ENCODE results near the gene VWA5B1.

The VWA5B1 gene

DNA sequence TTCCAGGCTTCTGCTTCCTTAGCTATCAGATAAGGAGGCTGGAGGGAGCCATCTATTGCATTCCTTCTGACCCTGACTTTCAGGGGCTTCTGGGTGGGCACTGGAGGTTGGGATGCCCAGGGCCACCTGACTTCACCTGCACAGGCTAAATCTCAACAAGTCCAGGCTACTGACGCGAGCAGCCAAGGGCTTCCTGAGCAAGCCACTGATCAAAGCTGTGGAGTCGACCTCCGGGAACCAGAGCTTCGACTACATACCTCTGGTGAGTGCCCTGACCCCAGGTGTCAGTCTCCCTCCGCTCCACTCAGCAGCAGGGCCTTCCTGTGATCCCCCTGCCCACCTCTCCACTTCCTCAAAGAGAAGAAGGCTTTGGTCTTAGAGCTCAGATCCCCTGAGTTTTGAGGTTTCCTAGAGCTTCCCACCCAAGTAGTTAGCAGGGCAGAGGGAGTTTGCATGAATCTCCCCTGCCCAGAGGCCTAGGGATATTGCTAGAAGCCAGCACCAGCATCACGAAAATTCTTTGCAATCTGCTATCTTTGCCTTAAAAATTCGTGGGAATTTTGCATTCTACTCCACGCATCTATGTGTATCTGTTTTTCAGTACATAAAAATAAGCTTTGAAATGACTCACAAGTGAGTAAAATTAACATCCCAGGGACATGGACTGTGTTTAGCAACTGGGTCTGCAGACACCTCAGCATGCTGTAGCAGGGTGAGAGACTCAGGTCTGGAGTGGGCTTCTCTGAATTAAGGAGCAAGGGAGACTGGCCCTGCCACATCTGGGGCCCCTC lies 61.4 kb downstream of the VWA5B1 start:
- no peak for DNase-seq

DNA sequence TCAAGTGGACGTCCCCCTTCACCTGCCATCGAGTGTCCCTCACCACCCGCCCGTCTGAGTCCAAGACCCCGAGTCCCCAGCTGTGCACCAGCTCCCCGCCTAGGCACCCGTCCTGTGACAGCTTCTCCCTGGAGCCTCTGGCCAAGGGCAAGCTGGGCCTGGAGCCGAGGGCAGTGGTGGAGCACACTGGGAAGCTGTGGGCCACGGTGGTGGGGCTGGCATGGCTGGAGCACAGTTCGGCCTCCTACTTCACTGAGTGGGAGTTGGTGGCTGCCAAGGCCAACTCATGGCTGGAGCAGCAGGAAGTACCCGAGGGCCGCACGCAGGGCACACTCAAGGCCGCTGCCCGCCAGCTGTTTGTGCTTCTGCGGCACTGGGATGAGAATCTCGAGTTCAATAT lies 63.2 kb downstream of the VWA5B1 start:
- no peak for DNase-seq

DNA sequence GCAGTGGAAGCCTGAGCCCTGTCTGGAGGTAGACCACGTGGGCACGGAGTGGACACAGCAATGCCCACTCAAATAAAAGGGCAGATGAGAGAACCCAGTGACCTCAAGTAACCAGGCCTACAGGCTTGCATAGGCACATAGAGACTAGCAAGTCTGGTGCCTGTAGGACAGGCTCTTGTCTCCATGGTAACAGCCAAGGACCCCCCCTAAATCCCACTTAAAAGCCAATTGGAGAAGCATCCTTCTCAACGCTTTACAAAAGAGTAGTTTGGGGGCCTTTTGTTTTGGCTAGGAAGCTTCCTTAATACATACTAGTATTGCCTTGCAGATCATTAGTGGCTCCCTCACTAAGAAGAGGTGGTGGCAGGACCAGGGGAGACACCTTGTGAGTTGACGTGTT lies 63.9 kb downstream of the VWA5B1 start:
- DNase-seq = no peak

DNA sequence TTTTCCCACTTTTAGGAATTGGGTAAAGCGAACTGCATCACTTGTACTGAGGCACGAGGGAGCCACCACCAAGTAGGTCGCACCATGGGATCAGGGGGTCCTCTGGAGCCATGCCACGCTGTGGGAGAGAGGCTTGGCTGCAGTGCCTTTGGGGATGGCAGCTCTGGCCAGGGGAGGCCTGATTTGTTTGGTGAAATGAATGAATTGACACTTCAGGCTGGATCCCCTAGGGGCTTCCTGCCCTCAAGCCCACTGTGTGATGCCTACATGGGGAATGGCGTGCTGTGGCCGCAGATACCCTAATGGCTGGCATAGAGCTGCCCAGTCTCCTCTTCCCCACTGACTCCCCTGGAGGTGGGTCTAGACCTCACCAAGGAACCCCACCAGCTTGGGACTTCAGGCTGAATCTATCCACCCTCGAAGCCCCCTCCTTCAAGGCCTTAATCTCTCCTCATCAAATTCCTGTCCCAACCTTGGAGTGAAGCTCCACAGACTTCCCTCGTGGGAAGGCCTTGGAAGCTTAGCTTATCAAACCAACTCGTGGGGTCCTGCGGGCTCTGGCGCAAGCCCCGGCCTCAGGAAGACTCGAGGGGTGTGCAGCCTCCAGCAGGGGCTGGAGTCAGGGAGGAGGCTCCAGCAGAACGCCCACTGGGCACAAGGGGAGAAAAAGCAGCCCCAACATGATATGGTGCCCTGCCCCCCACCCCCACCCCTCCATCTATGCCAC lies 64.6 kb downstream of the VWA5B1 start:
- no peak for DNase-seq

DNA sequence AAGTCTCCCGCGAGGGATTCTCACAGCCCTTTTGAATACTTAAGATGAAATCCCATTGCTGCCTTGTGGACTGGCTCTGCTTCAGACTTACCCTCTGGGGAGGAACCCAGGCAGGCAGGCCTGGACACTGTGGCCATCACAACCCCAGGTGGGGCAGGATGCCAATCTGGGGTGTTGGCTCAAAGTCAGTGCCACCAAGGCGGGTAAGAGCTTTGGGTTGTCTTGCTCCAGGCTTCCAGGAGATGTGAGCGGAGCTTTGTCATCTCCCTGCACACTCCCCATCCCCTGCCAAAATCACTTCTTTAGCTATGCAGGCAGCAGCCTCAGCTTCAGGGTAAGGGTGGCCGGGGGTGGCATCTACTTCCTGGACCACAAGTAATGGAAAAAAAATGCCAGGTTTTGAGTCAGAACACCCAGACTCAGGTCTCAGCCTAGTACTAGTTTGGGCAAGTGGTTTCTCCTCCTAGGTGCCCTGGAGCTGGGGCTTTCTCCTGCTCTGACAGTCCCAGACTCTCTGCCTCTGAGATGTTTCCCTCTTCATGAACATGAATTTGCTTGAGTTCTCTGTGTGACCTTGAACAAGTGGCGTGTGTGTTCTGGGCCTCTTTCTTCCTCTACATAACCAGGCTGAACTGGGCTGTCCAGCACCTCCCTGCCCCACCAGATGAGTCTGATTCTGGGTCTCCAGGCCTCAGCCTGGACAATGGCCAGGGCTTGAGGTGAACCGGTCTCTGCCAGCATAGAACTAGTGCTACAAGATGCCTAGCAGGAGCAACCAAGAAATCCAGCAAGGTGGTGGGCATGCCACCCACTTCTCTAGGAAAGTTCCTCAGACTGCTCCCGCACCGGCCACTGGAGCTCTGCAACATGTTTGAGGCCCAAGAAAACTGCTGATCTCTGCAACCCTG lies 65.4 kb downstream of the VWA5B1 start:
- DNase-seq = no peak

DNA sequence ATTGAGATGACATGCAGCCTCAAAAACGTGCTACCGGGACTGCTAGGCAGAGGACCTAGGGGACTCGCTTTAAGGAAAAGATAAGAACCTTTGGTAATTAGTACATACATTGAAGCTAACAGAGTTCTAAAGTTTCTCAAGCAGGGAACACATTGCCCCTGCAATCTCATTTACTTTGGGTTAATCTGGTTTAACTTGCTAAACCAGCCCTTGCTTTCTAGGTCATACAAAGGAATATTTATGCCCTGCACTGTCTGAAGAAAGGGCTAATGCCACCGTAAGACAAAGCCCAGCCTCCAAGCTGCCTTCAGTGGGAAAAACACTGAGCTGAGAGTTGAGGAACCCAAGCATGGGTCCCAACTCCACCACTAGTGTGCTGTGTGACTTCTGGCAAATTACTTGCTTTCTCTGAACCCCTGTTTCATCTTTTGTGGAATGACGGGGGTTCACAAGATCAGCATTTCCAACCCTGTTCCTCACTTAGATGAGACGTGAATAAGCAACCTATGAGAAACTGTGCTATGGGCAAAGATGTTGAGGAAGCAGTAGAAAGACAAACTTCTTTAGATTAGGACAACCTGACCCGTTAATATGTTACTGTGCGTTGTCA lies 66.3 kb downstream of the VWA5B1 start:
- DNase-seq = no peak

DNA sequence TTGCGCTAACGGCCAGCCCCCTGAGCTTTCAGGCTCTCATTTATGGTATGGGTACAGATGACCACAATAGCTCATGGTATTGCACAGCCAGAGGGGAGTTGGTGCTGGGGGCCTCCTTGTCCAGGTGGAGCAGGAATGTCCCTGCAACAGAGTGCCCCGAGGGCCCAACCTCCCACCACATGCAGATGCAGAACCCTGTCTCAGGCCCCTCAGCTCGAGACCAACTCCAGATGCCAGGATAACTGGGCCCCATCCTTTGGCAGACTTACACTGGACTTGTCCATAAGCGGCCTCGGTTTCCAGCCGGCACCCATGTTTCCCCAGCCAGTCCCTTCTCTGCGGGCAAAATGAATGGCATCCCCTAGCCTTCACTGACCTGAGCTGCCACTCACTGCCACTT lies 67.1 kb downstream of the VWA5B1 start:
- DNase-seq = no peak

DNA sequence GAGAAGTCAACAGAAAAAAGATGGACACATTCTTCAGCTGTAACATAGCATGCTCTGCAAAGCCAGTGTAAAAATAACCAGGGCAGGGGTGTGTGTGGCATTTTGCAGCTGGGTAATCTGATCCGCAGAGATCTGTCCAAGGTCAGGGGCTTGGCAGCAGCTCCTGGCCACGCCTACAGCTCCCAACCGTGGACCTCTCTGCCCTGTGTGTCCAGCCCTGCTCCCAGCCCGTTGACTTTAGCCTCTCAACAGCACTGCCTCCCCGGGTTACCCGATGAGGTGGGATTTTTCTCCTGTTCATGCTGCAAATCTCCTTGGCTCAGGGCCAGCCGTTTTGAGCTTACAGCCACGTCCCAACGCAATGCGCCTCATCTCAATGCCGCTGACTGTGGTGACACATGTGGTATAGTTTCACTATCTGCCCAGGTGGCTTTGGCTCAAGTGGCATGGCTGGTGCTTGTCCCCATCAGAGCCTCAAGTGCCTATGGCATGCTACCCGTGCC lies 68.1 kb downstream of the VWA5B1 start:
- no peak for DNase-seq

DNA sequence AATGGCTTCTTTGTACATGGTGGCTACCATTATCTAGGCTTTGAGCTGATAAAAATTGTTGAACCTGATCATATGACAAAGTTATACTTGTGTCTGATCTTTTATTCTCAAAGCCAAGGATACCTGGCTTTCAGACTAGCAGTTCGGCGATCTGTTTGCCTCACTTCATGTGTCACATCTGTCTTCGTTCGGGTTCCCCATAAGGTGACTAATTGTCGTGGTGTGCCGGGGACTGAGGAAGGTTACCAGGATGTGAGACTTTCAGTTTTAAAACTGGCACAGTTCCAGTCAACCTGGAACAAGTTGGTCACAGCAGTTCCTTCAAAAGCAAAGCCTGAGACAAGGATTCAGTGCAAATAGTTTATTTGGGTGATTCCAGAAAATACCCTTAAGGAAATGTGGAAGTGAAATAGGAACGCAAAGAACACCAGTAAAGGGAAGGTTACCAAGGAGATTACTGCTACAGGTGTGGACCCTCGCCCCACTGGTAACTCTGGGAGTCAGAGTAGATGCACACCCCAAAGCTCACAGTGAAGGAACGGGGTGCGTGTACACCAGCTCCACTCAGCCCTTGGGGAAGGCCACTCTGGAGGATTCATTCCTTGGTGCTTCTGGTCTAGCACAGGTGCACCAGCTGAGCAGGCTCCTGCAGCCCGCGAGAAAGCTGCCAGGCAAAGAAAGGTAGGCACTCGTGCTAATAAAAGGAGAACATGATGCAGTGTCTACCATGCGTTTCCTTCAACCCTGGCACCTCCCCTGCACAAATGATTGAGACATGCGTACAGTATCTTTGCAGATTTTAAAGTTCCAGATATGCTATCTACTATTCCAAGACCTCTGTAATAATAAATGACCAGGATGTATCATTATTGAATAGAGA lies 69.0 kb downstream of the VWA5B1 start:
- DNase-seq = no peak

DNA sequence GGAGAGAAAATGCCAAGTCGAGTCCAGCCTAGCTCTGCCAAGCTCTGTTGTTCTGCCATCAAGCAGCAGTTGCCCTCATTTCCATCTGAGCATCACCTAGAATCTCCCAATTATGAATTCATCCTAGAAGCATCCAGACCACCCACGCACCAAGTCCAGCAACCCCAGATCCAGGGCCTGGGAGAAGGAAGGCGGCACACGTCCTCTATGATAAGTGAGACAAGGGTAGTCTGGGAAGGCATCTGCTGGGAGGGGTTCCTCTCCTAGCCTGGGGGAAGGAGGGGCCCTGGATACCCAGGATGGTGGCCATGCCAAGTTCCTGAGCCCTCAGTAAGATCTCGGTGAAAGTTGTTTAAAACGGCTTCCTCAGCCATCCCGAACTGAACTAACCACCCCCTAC lies 70.7 kb downstream of the VWA5B1 start:
- DNase-seq = no peak

DNA sequence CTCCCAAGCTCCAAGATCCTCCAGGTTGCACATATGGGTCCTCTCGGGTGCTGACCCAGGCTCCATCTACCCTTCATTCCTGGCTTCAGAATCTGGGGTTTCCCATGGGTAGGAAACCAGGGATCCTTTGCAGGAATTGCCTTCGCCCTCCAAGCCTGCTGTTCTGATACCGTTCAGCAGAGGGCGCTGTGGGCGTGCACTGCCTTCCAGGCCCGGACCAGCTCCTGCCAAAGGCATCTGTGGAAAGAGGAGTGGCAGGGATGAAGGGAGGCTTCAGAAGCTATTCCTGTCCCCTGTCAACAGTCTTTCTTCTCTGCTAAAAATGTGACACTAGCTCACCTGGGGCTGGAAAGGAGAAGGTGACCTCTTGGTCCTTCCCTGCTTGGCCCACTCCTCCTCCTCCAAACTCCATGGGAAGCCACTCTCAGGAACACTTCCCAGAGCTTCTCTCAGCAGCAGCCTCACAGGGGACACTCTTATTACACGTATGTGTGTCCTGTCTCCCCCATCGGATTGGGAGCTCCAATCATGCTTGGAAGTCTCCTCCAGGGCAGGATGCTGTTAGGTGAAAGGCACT lies 71.2 kb downstream of the VWA5B1 start:
- DNase-seq = peak; percentile 70

DNA sequence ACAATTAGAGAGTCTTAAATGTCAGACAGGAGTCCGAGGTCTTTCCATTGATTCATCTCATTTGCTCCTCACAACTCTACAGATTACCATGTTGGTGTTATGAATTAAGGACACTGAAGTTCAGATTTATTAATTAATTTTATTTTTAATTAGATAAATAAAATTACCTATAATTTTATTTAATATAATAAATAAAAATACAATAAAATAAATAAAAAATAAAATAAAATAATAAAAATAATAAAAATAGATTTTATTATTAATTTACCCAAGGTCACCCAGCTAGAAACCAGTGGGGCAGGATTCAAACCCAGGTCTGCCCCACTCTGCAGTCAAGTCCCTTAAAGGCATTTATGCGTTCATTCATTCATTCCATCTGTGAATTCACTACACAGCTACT lies 72.2 kb downstream of the VWA5B1 start:
- DNase-seq = no peak

DNA sequence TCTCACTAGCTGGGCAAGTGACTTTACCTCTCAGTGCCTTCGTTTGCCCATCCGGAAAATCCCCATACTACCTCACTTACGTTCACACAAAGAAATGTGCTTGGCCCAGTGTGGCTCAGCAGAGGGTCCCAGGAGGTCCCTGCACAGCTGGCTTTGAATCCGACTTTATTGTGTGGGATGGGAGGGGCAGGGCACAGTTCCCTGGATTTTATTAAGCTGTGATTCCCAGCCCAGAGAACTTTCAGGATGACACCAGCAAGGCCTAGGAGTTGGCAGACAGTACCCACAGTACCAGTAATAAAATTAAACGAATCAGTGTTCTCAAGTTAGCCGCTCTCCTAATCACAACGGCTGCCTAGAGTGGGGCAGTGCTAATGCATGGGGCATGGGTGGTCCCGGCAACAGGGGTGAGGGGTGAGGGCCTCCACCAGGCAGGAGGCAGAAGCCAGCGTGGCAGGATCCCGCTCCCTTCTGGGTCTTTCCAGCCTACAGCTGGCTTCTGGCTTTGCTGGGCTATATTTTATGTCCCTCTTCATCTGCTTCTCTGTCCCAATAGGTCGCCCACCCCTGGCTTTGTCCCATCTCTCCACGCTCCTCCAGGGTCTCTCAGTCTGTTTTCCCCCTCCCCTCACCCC lies 74.9 kb downstream of the VWA5B1 start:
- no peak for DNase-seq

DNA sequence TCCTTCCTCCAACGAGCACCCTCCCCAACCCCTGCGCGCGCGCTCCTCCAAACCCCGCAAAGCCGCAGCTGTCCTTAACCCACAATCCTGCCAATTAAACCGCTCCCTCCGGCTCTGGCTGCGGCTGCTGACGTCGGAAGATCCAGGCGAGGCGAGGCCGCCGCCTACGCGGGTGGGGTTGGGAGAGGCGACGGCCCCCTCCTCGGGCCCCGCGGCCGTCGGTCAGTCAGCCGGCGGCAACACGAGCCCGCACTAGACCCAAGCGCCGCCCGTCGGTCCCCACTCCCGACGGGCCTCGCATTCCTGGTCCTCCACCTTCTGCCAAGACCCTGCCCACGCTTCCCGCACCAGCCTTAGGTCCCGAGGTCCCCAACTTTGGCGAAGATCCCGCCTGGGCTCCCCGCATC lies 75.4 kb downstream of the VWA5B1 start:
- DNase-seq = no peak

DNA sequence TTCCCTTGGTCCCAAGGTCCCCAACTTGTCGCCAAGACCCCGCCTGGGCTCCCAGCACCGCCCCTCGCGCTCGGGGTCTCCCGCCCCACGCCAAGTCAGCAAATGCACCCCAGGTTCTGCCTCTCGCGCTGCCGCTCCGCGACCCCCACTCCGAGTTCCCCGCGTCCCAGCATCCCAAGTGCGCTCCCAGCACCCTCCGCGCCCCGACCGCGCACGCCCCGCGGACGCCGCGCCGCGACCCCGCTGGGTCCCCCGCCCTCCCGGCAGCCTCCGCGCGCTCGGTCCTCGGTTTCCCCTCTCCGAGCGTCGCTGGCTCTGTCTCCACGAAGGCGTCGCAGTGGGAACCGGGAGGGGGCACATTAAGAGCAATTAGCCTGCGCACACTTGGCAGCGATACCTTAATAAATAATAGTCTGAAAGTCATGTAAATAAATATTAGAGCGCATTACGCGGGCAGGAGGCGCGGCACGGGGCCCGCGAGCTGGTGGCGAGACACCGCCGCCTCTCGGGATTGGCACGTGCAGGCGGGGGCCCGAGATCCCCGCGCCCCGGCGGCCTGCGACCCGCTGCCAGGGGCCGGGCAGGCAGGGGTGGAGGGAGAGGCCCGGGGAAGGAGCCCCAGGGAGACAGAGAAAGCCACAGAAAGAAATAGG lies 75.9 kb downstream of the VWA5B1 start:
- DNase-seq = no peak

DNA sequence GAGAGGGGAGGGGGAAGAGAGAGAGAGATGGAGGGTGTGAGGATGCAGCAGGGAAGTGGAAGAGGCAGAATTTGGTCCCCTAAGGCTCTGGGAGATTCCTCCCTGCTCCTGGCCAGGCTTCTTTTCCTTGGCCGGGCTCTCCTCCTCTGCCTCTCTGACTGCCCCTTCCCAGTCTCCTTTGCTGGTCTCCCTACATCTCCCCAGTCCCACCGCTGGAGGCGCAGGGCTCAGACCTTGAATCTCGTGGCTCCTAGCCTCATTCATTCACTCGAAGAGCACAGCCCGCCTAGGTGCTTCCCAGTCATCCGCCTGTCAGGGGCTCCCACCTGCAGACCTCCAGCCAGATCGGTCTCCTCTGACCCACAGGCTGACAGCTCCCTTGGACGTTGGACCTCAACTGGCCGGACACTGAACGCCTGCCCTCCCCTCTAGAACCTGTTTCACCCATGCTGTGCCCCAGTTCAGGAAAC lies 76.5 kb downstream of the VWA5B1 start:
- no peak for DNase-seq

DNA sequence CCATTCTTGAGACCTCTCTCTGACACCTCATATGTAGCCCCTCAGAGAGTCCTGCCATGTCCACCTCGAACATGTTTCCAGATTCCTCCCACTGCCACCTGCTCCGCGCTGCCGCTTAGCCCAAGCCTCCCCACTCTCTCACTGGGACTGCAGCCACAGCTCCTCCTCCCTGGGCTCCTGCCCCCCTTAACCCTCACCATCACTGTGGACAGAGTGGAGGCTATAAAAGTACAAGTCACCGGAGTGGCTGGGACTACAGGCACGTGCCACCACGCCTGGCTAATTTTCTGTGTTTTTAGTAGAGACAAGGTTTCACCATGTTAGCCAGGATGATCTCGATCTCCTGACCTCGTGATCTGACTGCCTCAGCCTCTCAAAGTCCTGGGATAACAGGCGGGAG lies 77.0 kb downstream of the VWA5B1 start:
- DNase-seq = no peak

DNA sequence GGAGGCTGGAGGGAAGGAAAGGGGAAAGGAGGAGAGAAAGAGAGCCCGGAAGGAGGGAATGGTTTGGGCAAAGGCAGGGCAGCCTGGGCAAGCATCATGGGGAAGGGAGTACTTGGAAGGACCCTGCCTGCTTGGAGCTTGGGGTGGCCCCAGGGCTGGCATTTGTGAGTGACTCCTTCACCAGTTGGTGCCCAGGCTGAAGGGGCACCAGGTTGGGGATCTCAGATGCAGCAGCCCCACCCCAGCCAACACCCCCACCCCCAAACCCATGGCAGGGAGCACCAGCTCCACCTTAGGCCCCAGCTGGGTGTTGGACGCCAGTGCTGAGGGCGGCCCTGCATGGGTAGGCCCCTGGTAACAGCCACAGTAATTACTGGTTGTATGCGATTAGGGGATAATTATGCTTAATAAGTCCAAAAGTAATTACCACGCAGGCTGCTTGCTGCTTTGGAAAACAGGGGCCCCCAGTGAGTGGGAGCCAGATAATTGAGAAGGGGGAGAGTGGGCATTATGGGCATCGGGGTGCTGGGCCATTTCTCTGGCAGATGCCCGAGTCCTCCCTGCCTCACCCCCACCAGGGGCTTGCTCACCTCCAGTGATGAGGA lies 78.3 kb downstream of the VWA5B1 start:
- DNase-seq = no peak

DNA sequence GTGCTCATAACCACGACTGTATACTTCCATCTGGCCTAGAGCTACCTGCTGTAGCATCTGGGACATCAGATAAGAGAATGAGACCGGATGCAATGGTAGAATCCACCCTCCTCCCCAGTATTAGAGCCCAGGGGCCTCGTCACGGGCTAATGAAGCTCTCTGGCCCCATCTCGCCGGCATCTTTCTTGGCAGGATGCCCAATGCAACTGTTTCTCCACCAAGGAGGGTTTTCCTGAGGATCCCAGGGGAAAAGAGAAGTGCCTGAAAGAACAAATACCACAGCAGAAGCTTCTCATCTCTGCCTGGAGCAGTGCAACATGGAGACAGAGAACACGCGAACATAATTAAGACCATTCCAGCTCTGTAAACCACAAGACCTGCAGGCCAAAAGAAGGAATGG lies 80.0 kb downstream of the VWA5B1 start:
- DNase-seq = no peak

DNA sequence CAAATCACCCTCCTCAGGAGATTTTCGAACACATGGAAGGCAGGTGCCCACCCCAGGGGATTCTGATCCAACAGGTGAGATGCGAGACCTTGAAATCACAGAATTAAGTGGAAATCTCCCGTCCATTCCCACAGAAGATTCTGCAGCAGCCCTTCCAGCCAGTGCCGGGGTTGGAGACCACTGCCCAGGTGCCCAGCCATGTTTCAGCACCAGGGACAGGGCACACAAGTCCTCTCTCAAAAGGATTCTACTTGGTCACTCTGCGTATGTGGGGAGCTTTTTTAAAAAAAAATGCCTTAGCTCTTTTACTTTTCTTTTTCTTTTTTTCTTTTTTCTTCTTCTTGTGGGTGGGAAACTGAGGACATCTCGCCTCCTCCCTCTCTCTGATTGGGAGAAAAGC lies 80.7 kb downstream of the VWA5B1 start:
- no peak for DNase-seq
